ENCODE results near the gene ZCCHC4. TPM values are rescaled to one million over a fixed set of nuclear protein-coding genes. Genes with fewer than 3 reads are reported as not detected.

ZCCHC4 gene
- total and polyA plus RNA-seq, 2 of the 8 experiments (the other 6 are each of a cell fraction or from before 2014, with no cell fraction given), result 9.8 to 12.5 TPM

GRCh38 chr4:25346913-25347312 is 34.3 kb downstream of the ZCCHC4 start:
- no peak overlapping the region for H3K9ac ChIP-seq (replicated peaks in 1 of 4; ENCODE audit: extremely low read depth in 1 of 4, low read depth in 3 of 4, low read length in 3 of 4)
- no peak overlapping the region for H2AK5ac ChIP-seq (ENCODE audit: low read depth, low read length)
- no peak overlapping the region for H2BK5ac ChIP-seq (ENCODE audit: low read depth, low read length)
- no peaks in the 10 kb centered on the region for H3K4me1 ChIP-seq (replicated peaks in 1 of 4; ENCODE audit: control insufficient read depth in 3 of 4, insufficient read depth in 4 of 4, low read length in 3 of 4)
- FAIRE-seq (no peak), DNase-seq (ENCODE audit: low read depth in 1 of 2, low spot score in 2 of 2) (no peak)
- H3K18ac ChIP-seq (ENCODE audit: extremely low read depth, low read length), result no peak overlapping the region
- no peaks in the 10 kb centered on the region for H3K9me3 ChIP-seq (ENCODE audit: insufficient read depth in 2 of 2, low read depth in 1 of 2, low read length in 1 of 2)
- H3K14ac ChIP-seq (ENCODE audit: insufficient read length), result no peak overlapping the region
- H3K27ac ChIP-seq (ENCODE audit: low read depth, low read length), result no peak overlapping the region
- H2BK20ac ChIP-seq (ENCODE audit: low read length), result no peak overlapping the region
- WGBS, 2 experiments (ENCODE audit: extremely low coverage in 1 of 2, insufficient coverage in 1 of 2, insufficient read length in 1 of 2, insufficient replicate concordance in 2 of 2, low coverage in 1 of 2, low lambda C conversion rate in 2 of 2, missing lambda C conversion rate in 1 of 2), result 94% methylated on average over 3 of the region's 3 CpGs; no CpG with 5 or more reads in 1 of the 2 experiments
- H2BK120ac ChIP-seq (replicated peaks; ENCODE audit: low read depth, low read length), result no peak overlapping the region
- H4K8ac ChIP-seq (ENCODE audit: extremely low read depth, insufficient read depth, low read length), result no peak overlapping the region
- H4K5ac ChIP-seq (ENCODE audit: insufficient read length, low read depth, low read length), result no peak overlapping the region
- H2AFZ ChIP-seq (ENCODE audit: low read length), result no peak overlapping the region
- TF ChIP-seq RBBP5 (IDR thresholded peaks at IDR 0.05; ENCODE audit: borderline replicate concordance, low read depth, low read length), result no peak
- no peak overlapping the region for H3K56ac ChIP-seq (replicated peaks; ENCODE audit: insufficient read length, low read depth, low read length)
- no peaks in the 10 kb centered on the region for H3K27me3 ChIP-seq (replicated peaks in 1 of 4; ENCODE audit: control insufficient read depth in 3 of 4, extremely low read depth in 1 of 4, insufficient read depth in 3 of 4, low read length in 3 of 4)
- no peaks in the 10 kb centered on the region for H3K79me2 ChIP-seq (ENCODE audit: control insufficient read depth in 1 of 2, insufficient read depth in 2 of 2, low read length in 2 of 2)
- H4K20me1 ChIP-seq (replicated peaks in 1 of 2; ENCODE audit: control insufficient read depth in 1 of 2, insufficient read depth in 2 of 2, low read length in 2 of 2), result no peaks in the 10 kb centered on the region
- no peaks in the 10 kb centered on the region; the same call in 1 of the 2 replicates for H3K79me1 ChIP-seq (ENCODE audit: low read depth, low read length)
- H2BK15ac ChIP-seq (ENCODE audit: low read length), result no peak overlapping the region
- no peak overlapping the region for H4K91ac ChIP-seq (replicated peaks; ENCODE audit: insufficient read length, low read length)
- no peak overlapping the region for H3K4ac ChIP-seq (replicated peaks; ENCODE audit: insufficient read length, low read depth, low read length)
- no peaks in the 10 kb centered on the region for H3K23me2 ChIP-seq (ENCODE audit: low read depth, low read length)
- no peaks in the 10 kb centered on the region for H3K36me3 ChIP-seq (ENCODE audit: control insufficient read depth in 2 of 4, insufficient read depth in 4 of 4, low read length in 3 of 4)
- ChIA-PET POLR2A (ENCODE audit: partially characterized antibody) (no interaction called here), CTCF (ENCODE audit: partially characterized antibody) (interaction anchor here (0.7 to 1.5 kb wide), 5 partner anchors 12 to 34 kb away, joined by 3 read pairs; partner anchors contain the start of gene ZCCHC4)
- no peak overlapping the region for H2BK12ac ChIP-seq (ENCODE audit: low read depth, low read length)
- no peak overlapping the region for H3K4me2 ChIP-seq (ENCODE audit: insufficient read depth in 1 of 2, low read depth in 2 of 2, low read length in 2 of 2)
- H3K4me3 ChIP-seq (ENCODE audit: extremely low read depth in 1 of 4, insufficient read depth in 2 of 4, low read depth in 3 of 4, low read length in 4 of 4), result no peak overlapping the region
- no peak overlapping the region for H3K23ac ChIP-seq (ENCODE audit: insufficient read length)
